Superior temporal gyrus (tissue), 1 donor: ENCODE measurements around the gene MAD1L1.

Source experiments
- DNase-seq: peaks from one replicate; pipeline ENCODE4 v3.0.0-alpha.2; 2016; ENCODE audit errors: extremely low spot score

Gene MAD1L1

GRCh38 chr7:2105917-2106316, 126.8 kb downstream of the MAD1L1 start:
- no peak for DNase-seq

DNA sequence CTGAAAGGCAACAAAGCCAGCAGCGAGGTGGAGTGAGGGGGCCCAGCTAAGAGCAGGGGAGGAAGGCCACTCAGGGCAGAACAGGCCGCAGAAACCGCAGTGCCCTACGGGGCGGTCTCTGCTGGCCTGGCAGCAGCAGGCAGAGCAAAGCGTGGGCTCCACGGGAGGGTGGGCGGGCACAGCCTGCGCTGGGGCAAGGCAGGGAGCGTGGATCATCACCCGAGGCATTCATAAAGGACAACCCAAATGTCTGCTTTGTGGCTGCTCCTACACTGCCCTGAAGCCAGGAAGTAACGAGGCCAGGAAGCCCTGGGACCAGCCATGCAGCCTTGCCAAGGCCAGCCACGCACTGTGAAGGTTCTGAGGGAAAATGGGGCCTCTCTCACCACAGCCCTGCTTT, 127.5 kb downstream of the MAD1L1 start:
- no peak for DNase-seq

DNA sequence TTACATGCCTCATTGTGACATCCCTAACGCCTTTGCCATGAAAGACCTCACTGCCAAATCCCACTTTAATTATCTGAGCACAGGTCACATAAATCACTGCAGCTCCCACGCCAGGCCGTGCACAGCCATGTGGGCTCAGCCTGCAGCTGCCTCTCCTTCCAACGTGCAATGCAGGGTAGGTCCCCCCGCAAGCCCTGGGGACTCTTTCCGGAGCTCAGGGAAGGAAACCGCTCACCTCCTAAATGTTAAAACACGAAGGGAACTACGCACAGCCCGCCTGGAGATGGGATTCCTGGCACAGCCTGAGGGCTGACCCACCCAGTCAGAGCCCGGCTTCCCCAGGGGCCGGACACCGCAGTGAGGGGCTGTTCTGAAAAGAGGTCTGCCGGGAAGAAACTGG, 128.0 kb downstream of the MAD1L1 start:
- DNase-seq, result no peak

- DNase-seq, result peak; percentile 44
Observed at GRCh38 chr7:2104107-2104710, 128.5 kb downstream of the MAD1L1 start.

GRCh38 chr7:2103071-2103898, 129.5 kb downstream of the MAD1L1 start:
- no peak for DNase-seq

DNA sequence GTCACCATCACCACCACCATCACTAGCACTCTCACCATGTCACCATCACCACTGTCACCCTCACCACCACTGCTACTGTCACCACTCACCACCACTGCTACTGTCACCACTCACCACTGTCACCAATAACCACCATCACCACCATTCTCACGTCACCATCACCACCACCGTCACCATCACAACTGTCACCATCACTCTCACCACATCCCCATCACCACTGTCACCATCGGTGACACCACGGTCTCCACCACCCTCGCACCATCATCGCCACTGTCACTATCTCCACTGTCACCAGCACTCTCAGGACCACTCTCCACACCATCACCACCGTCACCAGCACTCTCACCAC, 130.4 kb downstream of the MAD1L1 start:
- DNase-seq, result no peak

DNA sequence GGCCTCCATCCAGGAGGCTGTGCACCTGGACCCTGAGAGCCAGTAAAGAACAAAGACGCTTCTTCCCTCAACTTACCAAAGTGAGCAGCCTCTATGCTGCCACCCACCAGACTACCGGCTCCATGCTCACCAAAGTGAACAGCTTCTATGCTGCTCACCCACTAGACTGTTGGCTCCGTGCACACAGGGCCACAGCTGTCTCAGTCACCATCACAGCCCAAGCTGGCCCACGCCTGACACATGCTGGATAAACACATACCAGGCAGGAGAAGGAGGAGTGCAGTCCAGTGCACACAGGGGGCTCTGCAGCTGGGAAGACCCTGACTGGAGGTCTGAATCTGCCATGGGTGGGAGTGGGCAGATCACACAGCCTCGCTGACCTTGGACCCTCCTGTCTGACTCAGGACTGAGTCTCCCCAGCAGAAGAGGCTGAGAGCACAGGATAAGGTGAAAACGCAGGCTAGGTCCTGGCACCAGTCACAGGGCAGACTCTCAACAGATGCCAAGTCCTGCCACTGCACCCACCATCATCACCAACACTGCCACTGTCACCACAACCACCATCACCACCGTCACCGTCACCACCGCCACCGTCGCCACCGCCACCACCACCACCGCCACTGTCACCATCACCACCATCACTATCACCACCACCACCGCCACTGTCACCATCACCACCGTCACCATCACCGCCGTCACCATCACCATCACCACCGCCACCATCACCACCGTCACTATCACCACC, 130.9 kb downstream of the MAD1L1 start:
- DNase-seq, result peak; percentile 22

DNA sequence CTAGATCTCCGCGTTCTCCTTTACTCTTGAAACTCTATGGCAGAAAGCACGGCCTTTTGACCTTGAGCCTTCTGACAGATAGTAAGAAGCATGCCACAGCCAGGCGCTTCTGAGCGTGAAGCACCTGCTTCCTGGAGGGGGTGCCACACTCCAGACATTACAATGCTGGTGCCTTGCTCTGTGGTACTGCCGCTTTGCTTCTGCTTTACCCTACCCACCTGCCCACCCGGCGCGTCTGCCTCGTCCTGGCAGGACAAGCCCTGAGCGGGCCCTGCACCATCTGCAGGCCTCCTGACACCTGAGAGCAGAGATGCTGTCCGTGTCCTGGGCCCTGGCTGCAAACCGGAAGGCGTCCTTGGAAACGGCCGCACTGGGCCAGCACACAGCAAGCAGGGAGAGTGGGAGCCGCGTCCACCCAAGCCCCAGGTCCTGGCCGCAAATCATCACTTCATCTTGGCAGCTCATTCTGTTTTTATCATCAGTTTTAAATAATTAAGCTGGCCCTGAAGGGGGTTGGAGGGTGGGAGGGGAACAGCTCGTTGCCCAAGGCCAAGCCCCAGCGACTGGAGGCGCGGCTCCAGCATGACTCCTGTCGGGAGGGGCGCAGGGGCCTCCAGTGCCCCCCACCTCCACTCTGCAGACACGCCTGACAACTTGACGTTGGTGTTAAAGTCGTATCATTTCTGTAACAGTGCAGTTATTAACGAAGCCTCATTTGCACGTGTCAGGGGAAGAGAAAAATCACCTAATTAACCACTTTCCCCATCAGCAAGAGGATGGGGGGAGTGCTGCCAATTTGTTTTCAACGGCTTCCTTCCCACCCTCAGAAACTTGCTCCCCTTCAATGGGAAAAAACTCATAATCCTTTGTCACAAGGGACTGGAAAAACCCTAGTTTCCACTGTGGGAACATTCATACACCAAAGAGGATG, 132.2 kb downstream of the MAD1L1 start:
- DNase-seq, result no peak

- no peak for DNase-seq
Observed at GRCh38 chr7:2099048-2099957, 133.4 kb downstream of the MAD1L1 start.

- no peak for DNase-seq
Observed at GRCh38 chr7:2098496-2098895, 134.2 kb downstream of the MAD1L1 start.

DNA sequence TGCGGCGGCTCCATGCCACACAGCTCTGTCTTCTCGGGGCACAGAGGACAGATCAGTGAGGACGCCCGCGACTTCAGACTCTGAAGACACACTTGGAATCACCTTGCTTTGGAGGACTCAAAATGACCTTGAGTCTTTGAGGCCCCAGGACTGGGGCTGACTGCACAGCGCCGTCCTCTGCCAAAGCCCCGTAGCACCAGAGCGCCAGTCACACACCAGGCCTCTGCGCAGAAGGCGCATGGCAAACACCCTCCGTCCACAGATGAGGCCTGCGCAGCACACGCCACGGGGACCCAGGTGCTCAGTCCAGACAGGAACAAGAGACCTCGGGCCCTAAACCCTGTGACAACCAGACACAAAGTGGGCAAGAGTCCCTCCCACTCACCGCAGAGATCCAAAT, 134.7 kb downstream of the MAD1L1 start:
- no peak for DNase-seq

GRCh38 chr7:2097492-2097891, 135.3 kb downstream of the MAD1L1 start:
- no peak for DNase-seq

GRCh38 chr7:2096692-2097387, 135.9 kb downstream of the MAD1L1 start:
- no peak for DNase-seq

GRCh38 chr7:2095436-2095835, 137.3 kb downstream of the MAD1L1 start:
- DNase-seq, result no peak

- no peak for DNase-seq
Observed at GRCh38 chr7:2094454-2095045, 138.2 kb downstream of the MAD1L1 start.

DNA sequence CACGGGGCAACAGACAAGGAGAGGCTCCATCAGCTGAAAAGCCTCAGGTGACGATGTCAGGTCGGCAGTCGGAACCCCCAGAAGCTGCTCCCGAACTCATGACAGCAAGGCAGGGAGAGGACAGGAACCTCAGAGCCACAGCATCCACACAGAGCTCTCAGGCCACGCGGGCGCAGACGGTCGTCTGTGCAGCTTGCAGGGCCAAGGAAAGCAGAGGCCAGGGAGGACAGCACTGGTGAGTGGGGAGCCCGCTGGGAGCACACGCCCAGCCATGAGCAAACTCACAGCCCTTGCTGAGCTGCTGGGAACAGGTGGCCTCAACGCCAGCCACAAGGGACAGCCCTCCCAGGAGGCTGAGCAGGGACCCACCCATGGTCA, 138.9 kb downstream of the MAD1L1 start:
- no peak for DNase-seq

- DNase-seq, result no peak
Observed at GRCh38 chr7:2093215-2093842, 139.4 kb downstream of the MAD1L1 start.

GRCh38 chr7:2092279-2092678, 140.5 kb downstream of the MAD1L1 start:
- DNase-seq, result no peak
